GM12864 (cell line): ENCODE measurements around the gene UBALD1.

ENCODE experiments used
- DNase-seq: peaks from one replicate; pipeline ENCODE4 v3.0.0-alpha.2; 2011; ENCODE audit warnings: low read depth
- H3K4me3 ChIP-seq: 2 replicates; pipeline ENCODE4 v1.5.1; 2011; ENCODE audit warnings: mild to moderate bottlenecking, low read depth, low read length, control low read depth
- TF ChIP-seq, protein P1 (sequence below): IDR thresholded peaks from 2 replicates; pipeline ENCODE4 v1.5.1; 2011; ENCODE audit warnings: low read depth, mild to moderate bottlenecking, moderate library complexity, low read length, control low read depth, inconsistent platforms; ENCODE audit errors: missing control alignments

Gene UBALD1

DNA sequence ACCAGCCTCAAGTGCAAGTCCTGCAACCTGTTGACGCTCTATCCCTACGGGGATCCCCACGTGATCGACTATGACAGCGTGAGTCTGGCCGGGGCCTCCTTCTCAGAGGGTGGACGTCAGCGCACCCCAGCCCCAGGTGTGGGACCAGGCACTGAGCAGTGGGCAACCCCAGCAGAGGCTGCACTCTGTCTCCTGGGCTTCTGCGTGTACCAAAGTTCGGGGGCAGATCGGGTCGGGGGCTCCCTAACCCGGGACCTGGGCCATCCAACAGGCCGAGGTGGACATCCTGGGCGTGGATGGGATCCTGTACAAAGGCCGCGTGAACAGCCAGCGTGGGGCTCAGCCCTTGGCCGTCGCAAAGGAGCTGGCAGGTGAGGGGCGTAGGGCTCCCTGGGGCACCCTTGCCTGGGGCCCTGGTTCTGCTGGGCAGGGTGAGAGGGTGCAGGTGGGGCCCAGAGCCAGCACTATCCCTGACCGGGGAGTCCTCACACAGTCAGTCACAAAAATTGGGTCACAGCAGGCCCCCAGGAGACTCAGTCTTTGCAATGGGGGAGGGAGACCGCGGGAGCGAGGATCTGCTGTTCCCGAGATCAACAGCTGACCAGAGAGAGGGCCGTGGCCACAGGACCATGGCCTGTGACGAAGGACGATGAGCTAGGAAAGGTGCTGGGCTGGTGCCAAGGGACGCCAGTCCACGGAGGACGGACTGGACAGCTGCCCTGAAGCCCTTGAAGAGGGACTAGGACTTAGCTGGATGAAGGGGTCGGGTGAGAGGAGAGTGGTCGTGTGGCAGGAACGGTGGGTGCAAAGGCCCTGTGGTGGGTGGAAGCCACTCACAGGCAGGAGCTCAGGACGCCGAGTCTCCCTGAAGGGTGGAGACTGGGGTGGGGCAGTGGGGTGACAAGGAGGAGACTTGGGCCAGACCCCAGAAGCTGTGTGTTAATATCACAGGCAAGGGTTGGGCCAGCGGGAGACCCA is 20.0 kb downstream of the UBALD1 start:
- TF ChIP-seq, protein P1, sequence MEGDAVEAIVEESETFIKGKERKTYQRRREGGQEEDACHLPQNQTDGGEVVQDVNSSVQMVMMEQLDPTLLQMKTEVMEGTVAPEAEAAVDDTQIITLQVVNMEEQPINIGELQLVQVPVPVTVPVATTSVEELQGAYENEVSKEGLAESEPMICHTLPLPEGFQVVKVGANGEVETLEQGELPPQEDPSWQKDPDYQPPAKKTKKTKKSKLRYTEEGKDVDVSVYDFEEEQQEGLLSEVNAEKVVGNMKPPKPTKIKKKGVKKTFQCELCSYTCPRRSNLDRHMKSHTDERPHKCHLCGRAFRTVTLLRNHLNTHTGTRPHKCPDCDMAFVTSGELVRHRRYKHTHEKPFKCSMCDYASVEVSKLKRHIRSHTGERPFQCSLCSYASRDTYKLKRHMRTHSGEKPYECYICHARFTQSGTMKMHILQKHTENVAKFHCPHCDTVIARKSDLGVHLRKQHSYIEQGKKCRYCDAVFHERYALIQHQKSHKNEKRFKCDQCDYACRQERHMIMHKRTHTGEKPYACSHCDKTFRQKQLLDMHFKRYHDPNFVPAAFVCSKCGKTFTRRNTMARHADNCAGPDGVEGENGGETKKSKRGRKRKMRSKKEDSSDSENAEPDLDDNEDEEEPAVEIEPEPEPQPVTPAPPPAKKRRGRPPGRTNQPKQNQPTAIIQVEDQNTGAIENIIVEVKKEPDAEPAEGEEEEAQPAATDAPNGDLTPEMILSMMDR, result no peak
- no peak for DNase-seq
- H3K4me3 ChIP-seq, result no peak overlapping the region

DNA sequence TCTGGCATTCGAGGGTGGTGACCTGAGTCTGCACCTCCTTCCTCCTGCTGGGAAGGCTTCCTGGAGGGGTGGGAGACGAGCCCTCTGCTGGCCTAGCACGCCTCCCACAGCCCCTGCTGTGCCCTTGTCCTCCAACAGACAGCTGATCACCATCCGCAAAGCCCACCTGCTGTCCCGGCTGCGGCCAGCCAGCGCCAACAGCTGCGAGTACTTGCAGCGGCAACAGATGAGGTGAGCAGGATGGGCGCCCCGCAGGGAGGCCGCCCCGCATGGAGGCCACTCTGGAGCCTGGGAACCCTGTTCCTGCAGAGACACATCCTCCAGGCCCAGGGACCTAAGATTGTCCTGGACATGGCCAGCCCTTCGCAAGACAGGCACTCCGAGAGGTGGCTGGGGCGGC is 21.6 kb downstream of the UBALD1 start:
- no peak for DNase-seq
- no peak overlapping the region for H3K4me3 ChIP-seq
- TF ChIP-seq, protein P1, result no peak

DNA sequence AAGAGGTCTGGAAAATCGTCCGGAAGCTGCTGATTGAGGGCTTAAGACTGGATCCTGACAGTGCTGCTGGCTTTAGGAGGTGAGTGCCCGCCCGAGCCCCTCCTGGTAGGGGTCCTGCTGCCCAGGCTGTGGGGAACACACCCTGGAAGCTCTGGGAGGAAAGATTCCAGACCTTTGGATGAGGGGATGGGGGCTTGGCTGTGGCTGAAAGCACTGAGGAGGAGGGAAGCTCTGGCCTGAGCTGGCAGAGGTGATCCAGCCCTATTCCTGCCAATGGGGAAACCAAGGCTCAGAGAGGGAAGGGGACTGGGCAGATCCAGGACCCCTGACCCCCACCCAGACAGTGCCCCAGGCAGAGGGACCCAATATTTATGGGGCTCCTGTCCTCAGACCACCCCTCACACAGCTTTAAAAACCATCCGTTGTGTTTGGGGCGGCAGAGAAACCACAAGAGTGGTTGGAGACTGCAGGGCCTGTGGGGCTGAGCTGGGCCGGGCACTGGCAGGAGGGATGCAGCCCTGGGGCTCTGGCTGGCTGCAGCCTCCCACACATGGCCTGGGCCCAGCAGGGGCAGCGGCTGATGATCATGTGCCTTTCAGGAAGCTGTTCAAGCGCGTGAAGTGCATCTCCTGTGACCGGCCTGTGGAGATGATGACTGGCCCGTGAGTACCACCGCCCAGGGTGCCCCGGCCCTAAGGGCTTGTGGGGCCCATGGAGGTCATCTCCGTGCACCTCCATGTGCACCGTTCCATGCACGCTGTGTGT is 22.8 kb downstream of the UBALD1 start:
- TF ChIP-seq, protein P1, result no peak
- no peak for DNase-seq
- H3K4me3 ChIP-seq, result no peak overlapping the region

DNA sequence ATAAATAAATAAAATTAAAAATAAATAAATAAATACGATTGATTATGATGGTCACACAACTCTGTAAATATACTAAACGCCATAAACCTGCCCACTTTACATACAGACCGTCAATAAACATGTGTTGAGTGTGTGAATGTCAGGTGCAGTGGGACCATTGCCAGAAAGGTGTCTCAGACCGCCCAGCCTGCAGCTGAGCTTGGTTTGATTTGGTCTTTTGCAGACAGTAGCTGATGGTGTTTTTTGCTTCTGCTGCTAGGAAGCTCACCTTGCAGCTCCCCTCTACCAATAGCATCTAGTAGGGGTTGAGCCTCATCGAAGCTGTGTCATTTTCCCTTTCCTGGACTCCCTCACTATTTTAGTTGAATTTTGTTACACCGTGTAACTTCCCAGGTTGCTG is 23.5 kb downstream of the UBALD1 start:
- no peak overlapping the region for H3K4me3 ChIP-seq
- DNase-seq, result no peak
- TF ChIP-seq, protein P1, result no peak

DNA sequence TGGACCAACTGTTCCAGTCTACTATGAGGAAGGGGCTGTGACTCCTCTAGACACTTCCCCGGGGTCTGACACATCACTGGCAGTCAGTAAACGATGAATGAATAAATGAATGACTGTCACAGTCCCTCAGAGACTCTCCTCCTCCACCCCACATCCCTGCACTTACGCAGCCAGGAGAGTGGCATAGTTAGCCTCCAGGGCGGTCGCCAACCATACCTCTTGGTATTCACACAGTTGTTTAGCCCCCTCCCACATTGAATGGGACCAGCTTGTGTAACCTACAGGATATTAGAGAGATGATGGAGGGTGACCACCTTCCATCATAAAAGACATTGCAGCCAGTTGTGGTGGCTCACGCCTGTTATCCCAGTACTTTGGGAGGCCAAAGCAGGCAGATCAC is 25.7 kb downstream of the UBALD1 start:
- DNase-seq, result no peak
- no peak overlapping the region for H3K4me3 ChIP-seq
- TF ChIP-seq, protein P1, result no peak

DNA sequence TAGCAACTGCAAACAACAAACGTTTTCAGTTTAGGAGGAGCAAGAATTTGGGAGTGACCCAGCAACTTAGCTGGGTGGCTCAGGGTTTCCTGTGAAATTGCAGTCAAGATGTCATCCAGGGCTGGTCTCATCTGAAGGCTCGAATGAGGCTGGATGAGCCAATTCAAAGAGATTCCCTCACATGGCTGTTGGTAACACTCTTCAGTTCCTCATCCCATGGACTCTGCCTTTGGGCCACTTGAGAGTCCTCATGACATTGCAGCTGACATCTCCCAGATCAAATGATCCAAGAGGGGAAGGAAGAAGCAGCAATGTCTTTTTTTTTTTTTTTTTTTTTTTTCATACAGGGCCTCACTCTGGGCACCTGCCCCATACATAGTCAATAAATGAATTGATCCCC is 26.3 kb downstream of the UBALD1 start:
- TF ChIP-seq, protein P1, result no peak
- no peak overlapping the region for H3K4me3 ChIP-seq
- DNase-seq, result no peak
